Fibroblast of lung (primary cell): ENCODE measurements around the gene WNT9A. TPM values are rescaled to one million over a fixed set of nuclear protein-coding genes. Genes with fewer than 3 reads are reported as not detected.
"Not testable (repeated sequence)": the region's sequence is repeated elsewhere in the genome, so short reads cannot be mapped to it uniquely, and the experiment has no call there.

ENCODE experiments used
- DNase-seq, 2 donors: peaks; one replicate each; pipeline versions ENCODE4 v3.0.0 to v3.0.0-alpha.2; 2010; ENCODE audit warnings: low read depth in 2 of 2
- H2AFZ ChIP-seq: 2 replicates; pipeline ENCODE4 v1.5.1; 2012; ENCODE audit warnings: low read length, control low read depth, inconsistent platforms
- H3K27ac ChIP-seq: 2 replicates; pipeline ENCODE4 v1.5.1; 2011; ENCODE audit warnings: low read length, control low read depth; ENCODE audit not compliant: insufficient read depth
- H3K27me3 ChIP-seq: 2 replicates; pipeline ENCODE4 v1.5.1; 2011; ENCODE audit warnings: mild to moderate bottlenecking, low read length; ENCODE audit not compliant: control insufficient read depth, insufficient read depth
- H3K36me3 ChIP-seq: 2 replicates; pipeline ENCODE4 v1.5.1; 2011; ENCODE audit warnings: low read length; ENCODE audit not compliant: control insufficient read depth, insufficient read depth
- H3K4me1 ChIP-seq: 2 replicates; pipeline ENCODE4 v1.5.1; 2011; ENCODE audit warnings: low read length; ENCODE audit not compliant: control insufficient read depth, insufficient read depth; ENCODE audit errors: extremely low read depth
- H3K4me2 ChIP-seq: 2 replicates; pipeline ENCODE4 v1.5.1; 2011; ENCODE audit warnings: low read length, control low read depth; ENCODE audit not compliant: insufficient read depth; ENCODE audit errors: extremely low read depth
- H3K4me3 ChIP-seq, 4 experiments: fragments of 200-600 bp in 1 of 4; sonication (generic) in 1 of 4; replicated peaks in 1 of 4; 2 replicates each; pipeline ENCODE4 v1.5.1; 2011 to 2016; ENCODE audit warnings: low read length in 4 of 4, low read depth in 3 of 4, mild to moderate bottlenecking in 3 of 4, control low read depth in 2 of 4, inconsistent platforms in 1 of 4, mixed read lengths in 1 of 4; ENCODE audit not compliant: insufficient read depth in 1 of 4; ENCODE audit errors: control extremely low read depth in 1 of 4
- H3K79me2 ChIP-seq: 2 replicates; pipeline ENCODE4 v1.5.1; 2012; ENCODE audit warnings: mild to moderate bottlenecking, low read length, inconsistent platforms; ENCODE audit not compliant: control insufficient read depth, insufficient read depth
- H3K9ac ChIP-seq: 2 replicates; pipeline ENCODE4 v1.5.1; 2011; ENCODE audit warnings: mild to moderate bottlenecking, low read length, control low read depth; ENCODE audit not compliant: insufficient read depth
- H3K9me3 ChIP-seq: 2 replicates; pipeline ENCODE4 v1.5.1; 2012; ENCODE audit warnings: low read depth, low read length; ENCODE audit not compliant: control insufficient read depth, insufficient read depth
- H4K20me1 ChIP-seq: 2 replicates; pipeline ENCODE4 v1.5.1; 2011; ENCODE audit warnings: low read length; ENCODE audit not compliant: control insufficient read depth, insufficient read depth; ENCODE audit errors: extremely low read depth
- CTCF ChIP-seq, 2 donors: IDR thresholded peaks in 1 of 2; conservative IDR thresholded peaks in 1 of 2; 1 replicate in 1 of 2; 2 replicates in 1 of 2; pipeline ENCODE4 v1.5.1; 2011 to 2012; ENCODE audit warnings: low read length in 2 of 2, control low read depth in 1 of 2, inconsistent platforms in 1 of 2, low read depth in 1 of 2, mild to moderate bottlenecking in 1 of 2
- EZH2 ChIP-seq: IDR thresholded peaks from 2 replicates; pipeline ENCODE4 v1.5.1; 2012; ENCODE audit warnings: low read length, control low read depth, mild to moderate bottlenecking; ENCODE audit errors: missing control alignments
- polyA plus RNA-seq, 2 donors: library from polyadenylated mRNA; depleted of rRNA in 1 of 2; stranded (reverse) in 1 of 2; unstranded in 1 of 2; fragments of >200 nt; gene quantifications; 2 replicates each; pipeline ENCODE4 v1.2.1, GENCODE V29; 2011 to 2012; ENCODE audit warnings: missing spikeins in 1 of 2
- total RNA-seq: library from RNA; depleted of rRNA; stranded (reverse); fragments of >200 nt; gene quantifications from 2 replicates; pipeline ENCODE4 v1.2.1, GENCODE V29; 2014

Gene WNT9A
- total and polyA plus RNA-seq, 2 donors (not counting 1 experiment from before 2014, with no cell fraction given) = 1.0 to 5.3 TPM

- no peaks in the 10 kb centered on the region for H3K4me1 ChIP-seq
- no peaks in the 10 kb centered on the region for H3K9me3 ChIP-seq
- TF ChIP-seq CTCF (conservative IDR thresholded peaks at IDR 0.05 in 1 of 2, IDR thresholded peaks at IDR 0.05 in 1 of 2; ENCODE audit: low read depth in 1 of 2, low read length in 2 of 2) = no peak
- no peak for TF ChIP-seq EZH2
- no peak for DNase-seq
- H3K79me2 ChIP-seq = no peaks in the 10 kb centered on the region
- no peak overlapping the region for H3K4me2 ChIP-seq
- no peak overlapping the region for H3K27ac ChIP-seq
- H3K36me3 ChIP-seq = no peaks in the 10 kb centered on the region
- H3K9ac ChIP-seq = no peak overlapping the region
- no peak overlapping the region for H3K4me3 ChIP-seq
- H2AFZ ChIP-seq = no peak overlapping the region
- no peaks in the 10 kb centered on the region for H4K20me1 ChIP-seq
- H3K27me3 ChIP-seq = no peaks in the 10 kb centered on the region
Measured at GRCh38 chr1:227994632-227995300, 47.0 kb upstream of the WNT9A start.

- Histone ChIP-seq H3K27me3 (no peaks in the 10 kb centered on the region), H3K27ac (no peak overlapping the region), H3K4me3 (no peak overlapping the region), H2AFZ (no peak overlapping the region), H4K20me1 (no peaks in the 10 kb centered on the region), H3K9me3 (no peaks in the 10 kb centered on the region), H3K9ac (no peak overlapping the region), H3K79me2 (no peaks in the 10 kb centered on the region), H3K4me1 (no peaks in the 10 kb centered on the region), H3K36me3 (no peaks in the 10 kb centered on the region), H3K4me2 (no peak overlapping the region)
- DNase-seq = no peak
- no peak for TF ChIP-seq EZH2
- TF ChIP-seq CTCF (conservative IDR thresholded peaks at IDR 0.05 in 1 of 2, IDR thresholded peaks at IDR 0.05 in 1 of 2; ENCODE audit: low read depth in 1 of 2, low read length in 2 of 2) = no peak
Measured at GRCh38 chr1:227987181-227987580, 39.4 kb upstream of the WNT9A start.

- H3K36me3 ChIP-seq, H3K4me1 ChIP-seq, H3K79me2 ChIP-seq, H3K4me2 ChIP-seq, DNase-seq, H3K27me3 ChIP-seq, H3K27ac ChIP-seq, H3K9me3 ChIP-seq, H3K4me3 ChIP-seq, H3K9ac ChIP-seq, H2AFZ ChIP-seq, H4K20me1 ChIP-seq: not testable (repeated sequence)
Measured at GRCh38 chr1:227975583-227976283, 28.0 kb upstream of the WNT9A start.

GRCh38 chr1:227973724-227974288 is 26.1 kb upstream of the WNT9A start:
- not testable (repeated sequence) for H3K9ac ChIP-seq, H3K27ac ChIP-seq, H3K4me1 ChIP-seq, H3K4me2 ChIP-seq, H3K36me3 ChIP-seq, H2AFZ ChIP-seq, H4K20me1 ChIP-seq, H3K9me3 ChIP-seq, DNase-seq, H3K79me2 ChIP-seq, H3K4me3 ChIP-seq, H3K27me3 ChIP-seq

- not testable (repeated sequence) for H3K4me2 ChIP-seq, H3K79me2 ChIP-seq, H3K9ac ChIP-seq, H3K27ac ChIP-seq, H3K9me3 ChIP-seq, H3K4me1 ChIP-seq, H3K27me3 ChIP-seq, H2AFZ ChIP-seq, H3K4me3 ChIP-seq, H4K20me1 ChIP-seq, H3K36me3 ChIP-seq
- peak in 1 of 2 donors; percentile 28 for DNase-seq
Measured at GRCh38 chr1:227972843-227973374, 25.2 kb upstream of the WNT9A start.
